K562 (cell line): ENCODE results near the gene CFAP90. TPM values are rescaled to one million over a fixed set of nuclear protein-coding genes. Genes with fewer than 3 reads are reported as not detected.
A peak's percentile ranks its signal among the peaks of the same experiment; 100 is the strongest.

Experiments used
- ATAC-seq: fragments of 200-7000 bp; cut with Tn5 transposase; 3 replicates; pipeline ENCODE4 v1.9.1; 2020; ENCODE audit warnings: moderate library complexity
- BruUV-seq: library from RNA; stranded (reverse); fragments of 400-500 nt; replicated peaks from 2 replicates; lab custom pipeline; 2021; lab: Mats Ljungman, UMichigan
- CTCF ChIA-PET: fragments of 300-600 bp; formaldehyde crosslinking; extraction: SDS; loops from one replicate; lab custom pipeline; 2021; ENCODE audit warnings: low intra/inter-chr PET ratio; lab: Yijun Ruan, JAX
- POLR2A ChIA-PET: fragments of 300-600, 350-650 bp; sonication (Branson Sonifier 250); formaldehyde crosslinking; extraction: SDS; loops from one replicate; lab custom pipeline; 2021; ENCODE audit warnings: antibody characterized with exemption, inconsistent platforms; lab: Yijun Ruan, JAX
- DNase-seq, 4 experiments: peaks; one replicate each; pipeline versions ENCODE4 v3.0.0 to v3.0.0-alpha.2; 2011 to 2018; ENCODE audit warnings: low spot score in 3 of 4, mixed read lengths in 3 of 4; ENCODE audit errors: extremely low read depth in 1 of 4
- FAIRE-seq: peaks from 2 replicates; lab custom pipeline; 2011; peaks lifted over from hg19 to GRCh38; lab: Jason Lieb, UNC
- H2AFZ ChIP-seq: 2 replicates; pipeline ENCODE4 v1.6.0; 2011; ENCODE audit warnings: low read depth, low read length, control low read depth, inconsistent platforms
- H3K27ac ChIP-seq: fragments of 200-600 bp; 3 replicates; pipeline ENCODE4 v1.8.0; 2011; ENCODE audit warnings: low read depth, mild to moderate bottlenecking, control low read depth, inconsistent platforms, low read length, moderate library complexity, mixed read lengths; ENCODE audit errors: extremely low read depth
- H3K27me3 ChIP-seq, 2 experiments: fragments of 300-600 bp in 1 of 2; 2 replicates in 1 of 2; 3 replicates in 1 of 2; pipeline versions ENCODE4 v1.6.0 to v1.8.0; 2011; ENCODE audit warnings: inconsistent platforms in 2 of 2, low read length in 2 of 2, mild to moderate bottlenecking in 1 of 2, mixed read lengths in 1 of 2, moderate library complexity in 1 of 2; ENCODE audit not compliant: control insufficient read depth in 2 of 2, insufficient read depth in 2 of 2
- H3K36me3 ChIP-seq: fragments of 300-600 bp; 3 replicates; pipeline ENCODE4 v1.8.0; 2011; ENCODE audit warnings: mild to moderate bottlenecking, low read length, inconsistent platforms; ENCODE audit not compliant: control insufficient read depth, insufficient read depth
- H3K4me1 ChIP-seq, 2 experiments: fragments of 200-600 bp in 1 of 2; replicated peaks in 1 of 2; 2 replicates in 1 of 2; 3 replicates in 1 of 2; pipeline versions ENCODE4 v1.5.1 to v1.8.0; 2011; ENCODE audit warnings: inconsistent platforms in 2 of 2, low read length in 2 of 2, mild to moderate bottlenecking in 1 of 2, mixed read lengths in 1 of 2, moderate library complexity in 1 of 2; ENCODE audit not compliant: control insufficient read depth in 2 of 2, insufficient read depth in 2 of 2
- H3K4me2 ChIP-seq: 2 replicates; pipeline ENCODE4 v1.6.1; 2011; ENCODE audit warnings: low read length, control low read depth, inconsistent platforms, mixed read lengths; ENCODE audit not compliant: insufficient read depth
- H3K4me3 ChIP-seq: fragments of 200-600 bp; sonication (generic), shearing (Covaris generic); 2 replicates; pipeline ENCODE4 v1.5.1; 2016; ENCODE audit warnings: control low read depth, inconsistent platforms
- H3K79me2 ChIP-seq: fragments of 200-600 bp; 3 replicates; pipeline ENCODE4 v1.8.0; 2011; ENCODE audit warnings: low read length, inconsistent platforms; ENCODE audit not compliant: control insufficient read depth, insufficient read depth
- H3K9ac ChIP-seq, 2 experiments: 2 replicates each; pipeline versions ENCODE4 v1.6.0 to v1.6.1; 2011; ENCODE audit warnings: low read depth in 2 of 2, low read length in 2 of 2, control low read depth in 1 of 2, inconsistent platforms in 1 of 2, mild to moderate bottlenecking in 1 of 2, mixed read lengths in 1 of 2; ENCODE audit not compliant: insufficient read depth in 1 of 2
- H3K9me1 ChIP-seq: one replicate; pipeline ENCODE4 v1.6.0; 2011; ENCODE audit warnings: inconsistent platforms, mild to moderate bottlenecking, low read length, moderate library complexity; ENCODE audit not compliant: control insufficient read depth, insufficient read depth
- H3K9me3 ChIP-seq: replicated peaks from 2 replicates; pipeline ENCODE4 v1.5.1; 2011; ENCODE audit warnings: low read depth, low read length, inconsistent platforms; ENCODE audit not compliant: control insufficient read depth, insufficient read depth
- H4K20me1 ChIP-seq: replicated peaks from 2 replicates; pipeline ENCODE4 v1.6.1; 2011; ENCODE audit warnings: low read length, inconsistent platforms, mixed read lengths; ENCODE audit not compliant: control insufficient read depth, insufficient read depth
- FOXA1 ChIP-seq: fragments of 450-650 bp; IDR thresholded peaks from 2 replicates; pipeline ENCODE4 v1.6.1; 2016; ENCODE audit warnings: mild to moderate bottlenecking, borderline replicate concordance
- FOXA3 ChIP-seq, 2 experiments: fragments of 450-650 bp in 1 of 2; sonication (generic) in 1 of 2; formaldehyde crosslinking; IDR thresholded peaks in 1 of 2; conservative IDR thresholded peaks in 1 of 2; 2 replicates each; pipeline versions ENCODE4 v1.4.0 to v1.8.0; 2020 to 2022; ENCODE audit warnings: mild to moderate bottlenecking in 2 of 2, missing genetic modification reagents in 1 of 2
- NRF1 ChIP-seq, 2 experiments: fragments of 450-650 bp; IDR thresholded peaks in 1 of 2; conservative IDR thresholded peaks in 1 of 2; 2 replicates each; pipeline ENCODE4 v1.6.1; 2014; ENCODE audit warnings: mild to moderate bottlenecking in 2 of 2
- RUNX1 ChIP-seq: sonication (generic); IDR thresholded peaks from 2 replicates; pipeline ENCODE4 v1.6.1; 2016; ENCODE audit warnings: antibody characterized with exemption, low read depth
- TFAM ChIP-seq: fragments of 250-450 bp; sonication (Bioruptor Pico); conservative IDR thresholded peaks from 2 replicates; pipeline ENCODE4 v1.5.0; 2021; ENCODE audit warnings: mild to moderate bottlenecking, moderate library complexity
- WGBS: fragments of 100-300 bp; shearing (Covaris generic); methylation state at CpG from one replicate; pipeline ENCODE4 v1.1.6; 2016; ENCODE audit warnings: low coverage, mixed read lengths; ENCODE audit not compliant: insufficient coverage; ENCODE audit errors: missing lambda C conversion rate; 5-methylcytosine and 5-hydroxymethylcytosine counted together
- in situ Hi-C: fragments of 300-500 bp; cut with MboI; formaldehyde crosslinking; loops from 4 replicates; pipeline ENCODE4 v1.15.0; 2018; ENCODE audit warnings: inconsistent platforms, mixed read lengths
- intact Hi-C: fragments of 100-400 bp; cut with micrococcal nuclease; formaldehyde crosslinking; loops from 2 replicates; pipeline ENCODE4 v1.14.2; 2022
- polyA plus RNA-seq, 8 experiments: library from polyadenylated mRNA; depleted of rRNA in 4 of 8; stranded (reverse) in 5 of 8; unstranded in 3 of 8; fragments of >200 nt; fragmentation: Nextera tagmentation in 2 of 8; fragmentation: Illumina TruSeq in 1 of 8; extraction: Ambion mirVana in 2 of 8; extraction: Trizol in 1 of 8; gene quantifications; 2 replicates each; pipeline versions ENCODE4 v1.2.1 to v1.2.3, GENCODE V29; 2011 to 2014; ENCODE audit warnings: inconsistent platforms in 1 of 8, missing spikeins in 1 of 8
- total RNA-seq, 7 experiments: library from RNA; depleted of rRNA in 6 of 7; stranded (reverse); fragments of >200 nt in 6 of 7; fragmentation: Illumina TruSeq in 2 of 7; extraction: Trizol in 2 of 7; gene quantifications; 2 replicates each; pipeline versions ENCODE4 v1.2.1 to v1.2.3, GENCODE V29; 2011 to 2021; ENCODE audit warnings: low replicate concordance in 1 of 7
- TF ChIP-seq, protein P1 (sequence below): IDR thresholded peaks from 3 replicates; pipeline ENCODE4 v1.6.1; 2011; ENCODE audit warnings: borderline replicate concordance, mild to moderate bottlenecking; ENCODE audit not compliant: insufficient read length, insufficient read depth

The CFAP90 gene
- total and polyA plus RNA-seq, 9 of the 15 experiments (the other 6 are each of a cell fraction or from before 2014, with no cell fraction given) = not detected

DNA sequence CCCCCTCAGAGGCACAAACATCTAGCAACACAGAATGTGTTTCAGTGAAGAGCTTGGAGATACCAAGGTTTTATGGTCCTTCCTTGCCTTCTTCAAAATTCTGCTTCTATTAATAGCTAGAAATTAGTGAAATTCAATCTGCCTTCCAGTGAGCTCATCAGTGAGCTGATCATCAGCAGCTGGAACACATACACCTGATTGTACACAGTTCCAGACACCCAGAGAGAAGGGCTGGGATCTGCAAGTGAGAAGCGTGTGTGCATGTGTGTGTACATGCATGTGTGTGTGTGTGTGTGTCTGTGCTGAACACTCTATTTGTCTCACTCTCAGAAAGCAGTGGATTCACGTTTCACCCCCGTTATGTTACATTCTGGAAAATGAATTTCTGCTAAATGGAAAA lies 28.5 kb downstream of the CFAP90 start:
- no TSS peak for BruUV-seq
- no peak overlapping the region for H3K4me3 ChIP-seq
- H3K4me2 ChIP-seq = no peak overlapping the region
- in situ Hi-C loops = no loop called here
- DNase-seq (no peak), ATAC-seq (no peak), FAIRE-seq (peak; percentile 49)
- H3K9me3 ChIP-seq = no peaks in the 10 kb centered on the region
- no peaks in the 10 kb centered on the region for H4K20me1 ChIP-seq
- ChIA-PET CTCF (no interaction called here), POLR2A (no interaction called here)
- intact Hi-C loops = no loop called here
- no peak overlapping the region for H2AFZ ChIP-seq
- H3K36me3 ChIP-seq = no peaks in the 10 kb centered on the region
- no peak overlapping the region for H3K9ac ChIP-seq
- no peaks in the 10 kb centered on the region for H3K79me2 ChIP-seq
- no peak overlapping the region for H3K27ac ChIP-seq
- H3K27me3 ChIP-seq = peaks cover 25 to 62% of the 10 kb centered on the region in 2 experiments; a peak in 4 of 5 replicates
- no peak for TF ChIP-seq FOXA1
- TF ChIP-seq, protein P1, sequence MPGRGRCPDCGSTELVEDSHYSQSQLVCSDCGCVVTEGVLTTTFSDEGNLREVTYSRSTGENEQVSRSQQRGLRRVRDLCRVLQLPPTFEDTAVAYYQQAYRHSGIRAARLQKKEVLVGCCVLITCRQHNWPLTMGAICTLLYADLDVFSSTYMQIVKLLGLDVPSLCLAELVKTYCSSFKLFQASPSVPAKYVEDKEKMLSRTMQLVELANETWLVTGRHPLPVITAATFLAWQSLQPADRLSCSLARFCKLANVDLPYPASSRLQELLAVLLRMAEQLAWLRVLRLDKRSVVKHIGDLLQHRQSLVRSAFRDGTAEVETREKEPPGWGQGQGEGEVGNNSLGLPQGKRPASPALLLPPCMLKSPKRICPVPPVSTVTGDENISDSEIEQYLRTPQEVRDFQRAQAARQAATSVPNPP = no peak
- no peak for TF ChIP-seq RUNX1
- TF ChIP-seq TFAM = no peak
- no peak for TF ChIP-seq NRF1 (conservative IDR thresholded peaks at IDR 0.05 in 1 of 2, IDR thresholded peaks at IDR 0.05 in 1 of 2)
- no peak for TF ChIP-seq FOXA3 (CRISPR knock-in tag; conservative IDR thresholded peaks at IDR 0.05 in 1 of 2, IDR thresholded peaks at IDR 0.05 in 1 of 2)
- 2% methylated on average over 3 of the region's 3 CpGs for WGBS
- H3K4me1 ChIP-seq = no peaks in the 10 kb centered on the region
- no peaks in the 10 kb centered on the region for H3K9me1 ChIP-seq
